Fibroblast of skin of left quadriceps (primary cell): ENCODE data around the gene STK38.
A peak's percentile ranks its signal among the peaks of the same experiment; 100 is the strongest.
"Not testable (repeated sequence)": the region's sequence is repeated elsewhere in the genome, so short reads cannot be mapped to it uniquely, and the experiment has no call there.

ENCODE experiments used
- DNase-seq, 2 experiments: peaks; one replicate each; pipeline ENCODE4 v3.0.0-alpha.2; 2013; ENCODE audit warnings: low read depth in 2 of 2

Gene STK38

DNA sequence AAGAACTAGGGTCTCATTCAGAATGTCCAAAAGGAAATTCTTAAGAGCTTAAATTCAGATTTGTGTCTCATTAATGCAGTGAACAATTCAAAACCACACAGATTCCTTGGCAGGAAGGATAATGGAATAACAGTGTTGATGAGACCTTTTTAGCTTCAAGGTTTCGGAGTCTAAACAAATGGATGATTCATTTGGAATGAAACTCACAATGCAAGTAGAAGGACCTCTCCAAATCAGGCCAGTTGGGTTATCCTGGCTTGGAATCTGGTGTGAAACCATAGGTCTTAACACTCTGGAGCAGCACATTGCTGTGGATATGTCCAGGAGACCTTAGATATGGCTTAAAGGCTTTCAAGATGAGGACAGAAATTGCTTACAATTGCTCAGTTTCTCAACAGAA lies 59.6 kb downstream of the STK38 start:
- DNase-seq = no peak

DNA sequence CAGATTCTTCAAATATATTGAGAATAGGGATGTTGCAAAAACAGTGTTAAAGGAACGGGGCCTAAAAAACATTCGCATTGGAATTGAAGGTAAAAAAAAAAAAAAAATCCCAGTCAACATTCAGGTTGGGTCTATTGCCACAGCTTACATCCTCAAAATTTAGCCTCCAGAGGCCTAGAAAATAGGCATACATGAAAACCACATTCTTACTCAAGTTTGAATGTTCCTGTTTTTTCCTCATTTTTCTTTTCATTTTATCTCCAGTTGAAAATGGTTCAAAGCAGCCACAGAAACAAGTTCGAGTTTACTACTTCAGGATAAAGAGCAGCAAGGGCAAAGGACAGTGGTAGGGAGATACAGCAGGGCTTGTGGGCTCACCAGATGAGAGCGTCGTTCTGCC lies 62.5 kb downstream of the STK38 start:
- no peak for DNase-seq

DNA sequence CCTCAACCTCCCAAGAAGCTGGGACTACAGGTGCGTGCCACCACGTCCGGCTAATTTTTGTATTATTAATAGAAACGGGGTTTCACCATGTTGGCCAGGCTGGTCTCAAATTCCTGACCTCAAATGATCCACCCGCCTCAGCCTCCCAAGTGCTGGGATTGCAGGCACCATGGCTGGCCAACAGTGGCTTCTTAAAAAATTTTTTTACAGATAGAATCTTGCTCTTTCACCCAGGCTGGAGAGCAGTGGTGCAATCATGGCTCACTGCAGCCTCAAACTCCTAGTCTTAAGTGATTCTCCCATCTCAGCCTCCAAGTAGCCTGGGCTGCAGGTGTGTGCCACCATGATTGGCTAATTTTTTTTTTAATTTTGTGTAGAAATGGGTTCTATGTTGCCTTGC lies 64.0 kb downstream of the STK38 start:
- DNase-seq = not testable (repeated sequence)

DNA sequence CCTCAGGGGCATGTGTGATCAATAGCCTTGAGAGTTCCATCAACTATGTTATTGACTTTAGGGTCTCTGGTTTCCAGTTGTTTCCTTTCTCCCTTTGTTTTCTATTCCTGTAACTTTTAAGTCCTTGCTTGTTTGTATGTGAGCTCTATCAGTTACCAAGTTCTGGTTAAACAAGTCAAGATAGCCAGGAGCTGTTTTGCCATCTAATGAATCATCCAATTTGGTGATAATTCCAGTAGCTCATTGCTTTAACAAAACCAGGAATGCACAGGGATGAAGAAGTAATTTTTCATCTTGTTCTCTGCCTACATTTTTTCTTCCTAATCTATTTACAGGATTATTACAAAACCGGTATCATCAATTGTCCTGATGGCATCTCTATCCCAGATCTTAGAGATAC lies 68.0 kb downstream of the STK38 start:
- DNase-seq = no peak

DNA sequence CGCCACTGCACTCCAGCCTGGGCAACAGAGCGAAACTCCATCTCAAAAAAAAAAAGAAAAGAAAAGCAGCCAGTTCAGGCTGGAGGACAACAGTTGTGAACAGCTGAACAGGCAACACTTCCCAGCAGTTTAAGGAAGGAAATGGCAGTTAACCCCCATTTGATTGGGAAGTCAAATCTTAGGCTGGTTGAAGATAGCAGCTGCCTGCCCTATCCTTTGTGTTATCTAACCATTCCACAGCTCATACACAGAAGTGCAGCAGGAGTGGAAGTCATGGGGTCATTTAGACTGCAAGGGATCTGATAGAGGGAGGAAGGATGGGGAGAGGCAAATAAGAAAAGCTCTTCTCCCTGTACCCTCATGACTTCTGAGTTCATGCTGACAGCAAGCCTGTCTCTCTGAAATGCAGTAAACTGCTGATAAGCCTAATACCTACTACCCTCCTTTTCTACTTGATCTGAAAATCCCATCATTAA lies 69.2 kb downstream of the STK38 start:
- no peak for DNase-seq

DNA sequence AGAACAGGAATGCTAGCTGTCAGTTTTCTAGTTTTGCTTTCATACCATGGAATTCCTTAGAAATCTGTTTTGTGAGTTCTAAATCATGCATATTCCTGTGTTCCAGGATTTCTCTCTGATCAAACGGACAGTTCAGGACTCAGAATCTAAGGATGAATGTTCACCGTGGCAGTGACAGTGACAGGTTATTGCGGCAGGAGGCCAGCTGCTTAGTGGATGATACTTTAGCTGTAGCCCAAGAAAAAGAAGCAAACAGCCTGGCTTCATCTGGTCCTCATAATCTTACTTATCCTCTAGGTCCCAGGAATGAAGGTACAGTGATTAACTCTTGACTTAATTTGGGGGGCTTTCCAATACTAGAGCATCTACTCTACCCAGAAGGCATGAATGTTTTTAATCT lies 77.3 kb downstream of the STK38 start:
- no peak for DNase-seq

DNA sequence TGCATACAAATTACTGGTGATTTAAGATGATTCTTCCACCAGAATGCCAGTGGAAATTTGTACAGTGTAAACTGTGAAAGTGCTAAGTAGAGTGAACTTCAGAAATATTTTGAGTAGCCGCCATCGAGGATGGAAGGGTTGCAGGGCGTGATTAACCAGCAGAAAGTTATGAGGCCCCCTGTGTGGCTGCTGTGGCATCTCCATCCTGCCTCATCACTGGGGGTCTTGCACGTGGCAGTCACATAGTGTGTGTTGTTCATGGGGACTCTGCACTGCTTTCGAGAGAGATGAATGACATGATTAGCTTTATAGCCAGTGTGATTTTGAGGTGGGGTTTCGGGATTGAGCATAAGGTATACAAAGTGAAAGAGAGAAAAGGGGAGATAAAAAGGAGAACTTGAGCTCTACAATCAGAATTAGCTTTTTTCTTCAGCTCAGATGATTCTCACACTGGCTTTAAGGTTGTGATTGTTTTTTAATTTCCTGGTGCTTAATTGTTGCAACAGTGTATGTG lies 78.1 kb downstream of the STK38 start:
- DNase-seq = no peak

DNA sequence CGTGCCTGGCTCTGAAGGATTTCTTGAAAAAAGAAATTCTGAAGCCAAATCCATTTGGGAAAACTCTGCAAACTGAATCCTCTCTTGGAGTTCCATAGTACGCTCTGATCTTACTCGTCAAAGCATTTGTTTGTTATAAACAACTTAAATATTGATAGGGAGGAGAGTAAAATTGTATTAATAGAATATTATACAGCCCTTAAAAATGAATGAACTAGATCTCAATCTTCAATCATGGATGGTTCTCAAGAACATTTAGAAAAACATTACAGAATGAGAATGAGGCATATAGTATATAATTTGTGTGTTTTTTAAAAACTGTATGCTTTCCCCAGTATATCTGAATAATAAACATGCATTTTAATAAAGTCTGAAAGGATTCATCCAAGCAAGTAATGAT lies 79.7 kb downstream of the STK38 start:
- no peak for DNase-seq

DNA sequence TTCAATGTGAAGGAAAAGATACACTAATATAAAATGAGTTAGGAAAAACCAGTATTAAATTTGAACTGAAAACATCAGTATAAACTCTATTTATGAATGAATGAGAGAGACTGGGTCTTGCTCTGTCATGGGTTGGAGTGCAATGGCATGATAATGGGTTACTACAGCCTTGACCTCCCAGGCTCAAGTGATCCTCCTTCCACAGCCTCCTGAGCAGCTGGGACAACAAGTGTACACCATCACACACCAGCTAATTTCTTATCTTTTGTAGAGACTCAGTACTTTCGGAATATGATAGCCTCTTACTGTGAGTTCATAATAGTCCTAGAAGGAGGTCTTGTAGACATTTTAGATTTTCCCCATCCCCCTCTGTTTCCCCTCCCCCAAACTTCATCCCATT lies 83.0 kb downstream of the STK38 start:
- DNase-seq = no peak

DNA sequence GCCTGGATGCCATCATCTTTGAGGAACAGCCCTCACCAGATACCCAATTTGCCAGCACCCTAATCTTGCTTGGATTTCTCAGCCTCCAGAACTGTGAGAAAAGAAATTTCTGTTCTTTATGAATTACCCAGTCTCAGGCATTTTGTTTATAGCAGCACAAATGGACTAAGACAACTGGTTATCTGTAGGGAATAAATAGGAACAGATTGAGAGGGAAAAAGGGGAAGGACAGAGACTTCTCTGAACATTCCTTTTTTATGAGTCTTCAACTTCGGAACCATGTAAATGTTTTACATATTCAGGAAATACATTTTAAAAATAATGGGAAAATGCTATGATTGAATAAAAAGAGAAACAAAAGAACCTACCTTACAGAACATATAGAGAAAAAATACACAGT lies 83.6 kb downstream of the STK38 start:
- peak; percentile 32 to 41 for DNase-seq

DNA sequence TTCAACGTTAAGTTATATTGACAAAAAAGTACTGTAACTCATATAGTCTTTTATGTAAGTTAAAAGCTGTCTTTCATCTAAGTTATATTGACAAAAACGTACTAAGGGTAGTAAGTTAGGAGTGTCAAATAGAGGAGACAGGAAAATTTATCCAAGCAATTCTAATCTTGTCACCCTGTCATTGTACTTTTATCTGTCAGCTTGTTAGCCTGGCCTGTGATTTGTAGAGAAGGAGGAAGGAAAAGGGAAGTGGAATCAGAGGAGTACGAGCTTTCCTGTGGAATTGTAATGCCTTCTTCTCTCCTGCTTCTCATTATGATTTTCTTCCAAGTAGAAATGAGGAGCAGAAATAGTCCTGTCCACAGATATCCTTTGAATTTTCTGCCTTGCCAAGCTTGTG lies 85.6 kb downstream of the STK38 start:
- no peak for DNase-seq

DNA sequence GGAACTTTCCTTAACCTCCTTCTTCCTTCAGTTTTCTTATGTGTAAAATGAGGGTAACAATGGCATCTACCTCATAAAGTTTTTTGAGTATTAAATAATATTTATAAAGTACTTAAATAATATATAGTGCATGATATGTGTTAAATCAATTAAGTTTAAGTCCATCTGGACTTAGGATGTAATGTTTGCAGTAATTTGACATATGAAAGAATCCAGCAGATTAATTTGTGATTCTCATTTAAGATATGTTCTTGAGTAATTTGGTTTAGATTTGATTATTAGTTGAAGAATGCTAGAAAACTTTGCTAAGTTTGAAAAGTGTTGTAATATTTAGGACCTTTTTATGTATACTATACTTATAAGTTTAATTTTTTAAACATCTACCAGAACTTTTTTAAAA lies 86.4 kb downstream of the STK38 start:
- DNase-seq = no peak

DNA sequence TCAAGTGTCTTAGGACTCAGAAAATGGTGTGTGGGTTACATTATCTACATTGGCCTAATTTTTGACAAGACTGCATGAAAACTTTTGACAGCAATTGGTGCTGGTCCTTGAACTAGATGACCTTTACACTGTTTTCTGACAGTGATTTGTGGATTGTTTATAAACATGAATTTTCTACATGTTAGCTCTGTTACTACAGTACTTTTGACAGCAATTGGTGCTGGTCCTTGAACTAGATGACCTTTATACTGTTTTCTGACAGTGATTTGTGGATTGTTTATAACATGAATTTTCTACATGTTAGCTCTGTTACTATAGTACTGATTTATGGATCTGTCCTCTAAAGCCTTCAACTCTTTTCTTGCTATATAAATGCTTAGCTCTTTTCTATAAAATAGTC lies 87.8 kb downstream of the STK38 start:
- no peak for DNase-seq

DNA sequence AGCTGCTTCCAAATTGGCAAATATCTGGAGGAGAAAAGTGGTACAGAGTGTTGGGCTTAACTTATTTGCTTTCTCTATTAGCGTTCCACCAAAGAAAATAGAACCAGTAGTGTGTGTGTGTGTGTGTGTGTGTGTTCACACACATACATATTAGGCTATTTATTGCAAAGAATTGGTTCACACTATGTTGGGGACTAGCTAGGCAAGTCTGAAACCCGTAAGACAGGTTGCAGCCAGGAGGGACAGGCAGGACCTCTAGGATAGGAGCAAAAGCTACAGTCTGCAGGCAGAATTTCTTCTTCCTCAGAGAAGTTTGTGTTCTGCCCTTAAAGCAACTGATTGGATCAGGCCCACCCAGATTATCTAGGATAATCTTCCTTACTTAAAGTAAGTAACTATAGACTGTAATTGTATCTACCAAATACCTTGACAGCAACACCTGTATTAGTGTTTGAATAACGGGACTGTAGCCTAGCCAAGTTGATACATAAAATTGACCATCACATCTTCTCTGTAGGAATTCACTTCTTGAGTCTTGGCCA lies 91.7 kb downstream of the STK38 start:
- DNase-seq = no peak

DNA sequence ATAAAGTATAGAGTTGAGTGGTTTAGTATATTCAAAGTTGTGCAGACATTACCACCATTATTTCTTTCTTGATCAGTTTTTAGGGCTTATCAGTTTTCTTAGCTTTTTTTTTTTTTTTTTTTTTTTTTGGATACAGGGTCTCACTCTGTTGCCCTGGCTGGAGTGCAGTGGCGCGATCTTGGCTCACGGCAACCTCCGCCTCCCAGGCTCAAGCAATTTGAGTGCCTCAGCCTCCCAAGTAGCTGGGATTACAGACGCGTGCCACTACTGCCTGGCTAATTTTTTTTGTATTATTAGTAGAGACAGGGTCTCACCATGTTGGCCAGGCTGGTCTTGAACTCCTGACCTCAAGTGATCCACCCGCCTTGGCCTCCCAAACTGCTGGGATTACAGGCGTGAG lies 94.4 kb downstream of the STK38 start:
- not testable (repeated sequence) for DNase-seq

DNA sequence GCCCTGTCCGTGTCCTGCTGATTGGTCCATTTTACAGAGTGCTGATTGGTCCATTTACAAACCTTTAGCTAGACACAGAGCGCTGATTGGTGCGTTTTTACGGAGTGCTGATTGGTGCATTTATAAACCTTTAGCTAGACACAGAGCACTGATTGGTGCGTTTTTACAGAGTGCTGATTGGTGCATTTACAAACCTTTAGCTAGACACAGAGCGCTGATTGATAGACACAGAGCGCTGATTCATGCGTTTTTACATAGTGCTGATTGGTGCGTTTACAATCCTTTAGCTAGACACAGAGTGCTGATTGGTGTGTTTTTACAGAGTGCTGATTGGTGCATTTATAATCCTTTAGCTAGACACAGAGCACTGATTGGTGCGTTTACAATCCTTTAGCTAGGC lies 98.1 kb downstream of the STK38 start:
- not testable (repeated sequence) for DNase-seq

DNA sequence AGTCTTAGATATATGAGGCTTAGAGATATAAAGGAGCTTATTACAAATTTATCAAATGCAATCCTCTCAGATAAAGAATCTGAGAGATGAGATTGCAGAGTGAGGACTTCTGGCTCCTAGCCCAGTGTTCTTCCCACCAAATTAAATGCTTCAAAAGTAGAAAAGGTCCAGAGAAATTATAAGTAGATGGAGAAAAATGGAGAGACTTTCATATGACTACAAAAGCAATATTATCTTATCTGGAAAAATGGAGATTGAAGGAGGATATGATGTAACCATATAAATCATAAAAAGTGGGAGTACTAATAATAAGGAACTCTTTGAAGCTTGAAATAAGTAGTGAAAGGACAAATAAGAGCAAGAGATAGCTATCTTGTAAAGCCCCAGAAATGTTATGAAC lies 101.7 kb downstream of the STK38 start:
- no peak for DNase-seq

DNA sequence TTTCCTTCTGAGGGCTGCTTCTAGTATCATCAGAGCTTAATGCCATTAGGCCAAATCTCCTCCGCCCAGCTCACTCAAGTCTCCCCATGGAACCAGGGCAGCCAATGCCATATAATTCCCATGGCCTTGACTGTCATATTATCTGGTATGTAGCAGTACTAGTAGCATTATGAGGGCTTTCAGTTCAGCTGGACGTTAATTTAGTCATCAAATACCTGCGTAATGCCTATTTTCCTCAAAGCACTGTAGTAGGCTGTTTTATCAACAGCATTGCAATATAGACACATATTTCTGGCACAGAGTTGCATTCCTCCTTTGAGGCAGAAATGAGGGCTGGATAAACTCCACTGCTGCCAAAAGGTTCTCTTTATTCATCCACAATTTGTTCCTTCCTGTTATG lies 102.8 kb downstream of the STK38 start:
- DNase-seq = peak in 1 of 2 experiments; percentile 34
